NCI-H1105 treated with DMSO at 0.1 percent for 48 hours (cell line): Measurements from ENCODE around the gene HADH.
"Not testable (repeated sequence)": the region's sequence is repeated elsewhere in the genome, so short reads cannot be mapped to it uniquely, and the experiment has no call there.

Experiments
- DNase-seq: peaks from one replicate; lab custom pipeline; 2025; lab: John Stamatoyannopoulos, UW

The HADH gene

GRCh38 chr4:108031427-108032083 lies 41.9 kb downstream of the HADH start:
- no peak for DNase-seq

- DNase-seq = no peak
Observed at GRCh38 chr4:108033348-108033747, 43.7 kb downstream of the HADH start.

GRCh38 chr4:108034565-108034964 lies 44.9 kb downstream of the HADH start:
- no peak for DNase-seq

- DNase-seq = no peak
Observed at GRCh38 chr4:108035691-108036090, 46.0 kb downstream of the HADH start.

- DNase-seq = no peak
Observed at GRCh38 chr4:108036213-108036612, 46.5 kb downstream of the HADH start.

GRCh38 chr4:108037884-108038283 lies 48.2 kb downstream of the HADH start:
- DNase-seq = no peak

- no peak for DNase-seq
Observed at GRCh38 chr4:108042927-108043326, 53.2 kb downstream of the HADH start.

GRCh38 chr4:108043526-108043925 lies 53.8 kb downstream of the HADH start:
- DNase-seq = peak; percentile 37

GRCh38 chr4:108044951-108045686 lies 55.4 kb downstream of the HADH start:
- DNase-seq = no peak

GRCh38 chr4:108045687-108046024 lies 56.0 kb downstream of the HADH start:
- DNase-seq = no peak

- DNase-seq = no peak
Observed at GRCh38 chr4:108047199-108047598, 57.5 kb downstream of the HADH start.

- no peak for DNase-seq
Observed at GRCh38 chr4:108048157-108048556, 58.5 kb downstream of the HADH start.

GRCh38 chr4:108048997-108049396 lies 59.3 kb downstream of the HADH start:
- DNase-seq = no peak

- no peak for DNase-seq
Observed at GRCh38 chr4:108049406-108049805, 59.7 kb downstream of the HADH start.

- DNase-seq = not testable (repeated sequence)
Observed at GRCh38 chr4:108050166-108051111, 60.8 kb downstream of the HADH start.

- no peak for DNase-seq
Observed at GRCh38 chr4:108051343-108051742, 61.7 kb downstream of the HADH start.

- DNase-seq = no peak
Observed at GRCh38 chr4:108052558-108053120, 63.0 kb downstream of the HADH start.

GRCh38 chr4:108053251-108053711 lies 63.6 kb downstream of the HADH start:
- no peak for DNase-seq

GRCh38 chr4:108054025-108054638 lies 64.4 kb downstream of the HADH start:
- no peak for DNase-seq

- DNase-seq = no peak
Observed at GRCh38 chr4:108055787-108056186, 66.1 kb downstream of the HADH start.

- no peak for DNase-seq
Observed at GRCh38 chr4:108056418-108056817, 66.7 kb downstream of the HADH start.
